HG03520 (cell line): ENCODE results near the gene SHCBP1L.

Experiments
- ATAC-seq: cut with Tn5 transposase; IDR thresholded peaks from one replicate; pipeline ENCODE4 v1.9.1; 2021; ENCODE audit warnings: mild to moderate bottlenecking, moderate library complexity; ENCODE audit not compliant: unreplicated experiment

The SHCBP1L gene

GRCh38 chr1:182952677-182953444, at the start of gene SHCBP1L:
Gene SHCBP1L, minus strand, starts transcription at chr1:182953166. Its CDS starts 33 bp downstream, at chr1:182953133.
- ATAC-seq = no peak

GRCh38 chr1:183002267-183002666, 49.3 kb upstream of the SHCBP1L start:
- ATAC-seq = no peak

GRCh38 chr1:183000167-183000962, 47.4 kb upstream of the SHCBP1L start:
- no peak for ATAC-seq

- no peak for ATAC-seq
Observed at GRCh38 chr1:182998482-182998881, 45.5 kb upstream of the SHCBP1L start.

GRCh38 chr1:182996816-182997215, 43.9 kb upstream of the SHCBP1L start:
- no peak for ATAC-seq

GRCh38 chr1:182995894-182996293, 42.9 kb upstream of the SHCBP1L start:
- ATAC-seq = no peak

GRCh38 chr1:182993746-182994145, 40.8 kb upstream of the SHCBP1L start:
- no peak for ATAC-seq

GRCh38 chr1:182990413-182991144, 37.6 kb upstream of the SHCBP1L start:
- no peak for ATAC-seq

GRCh38 chr1:182985876-182986275, 32.9 kb upstream of the SHCBP1L start:
- no peak for ATAC-seq

GRCh38 chr1:182984621-182985020, 31.7 kb upstream of the SHCBP1L start:
- no peak for ATAC-seq

- ATAC-seq = no peak
Observed at GRCh38 chr1:182984138-182984537, 31.2 kb upstream of the SHCBP1L start.

GRCh38 chr1:182978151-182978853, 25.3 kb upstream of the SHCBP1L start:
- ATAC-seq = no peak

- no peak for ATAC-seq
Observed at GRCh38 chr1:182977480-182977879, 24.5 kb upstream of the SHCBP1L start.

GRCh38 chr1:182974506-182975191, 21.7 kb upstream of the SHCBP1L start:
- no peak for ATAC-seq

GRCh38 chr1:182972829-182973228, 19.9 kb upstream of the SHCBP1L start:
- ATAC-seq = no peak

- no peak for ATAC-seq
Observed at GRCh38 chr1:182972231-182972630, 19.3 kb upstream of the SHCBP1L start.

GRCh38 chr1:182971219-182971618, 18.3 kb upstream of the SHCBP1L start:
- ATAC-seq = no peak

GRCh38 chr1:182968836-182969734, 16.1 kb upstream of the SHCBP1L start:
- no peak for ATAC-seq

GRCh38 chr1:182968151-182968741, 15.3 kb upstream of the SHCBP1L start:
- no peak for ATAC-seq
